Measurements from ENCODE around the gene GPR68.
A peak's percentile ranks its signal among the peaks of the same experiment; 100 is the strongest.

GPR68 gene

DNA sequence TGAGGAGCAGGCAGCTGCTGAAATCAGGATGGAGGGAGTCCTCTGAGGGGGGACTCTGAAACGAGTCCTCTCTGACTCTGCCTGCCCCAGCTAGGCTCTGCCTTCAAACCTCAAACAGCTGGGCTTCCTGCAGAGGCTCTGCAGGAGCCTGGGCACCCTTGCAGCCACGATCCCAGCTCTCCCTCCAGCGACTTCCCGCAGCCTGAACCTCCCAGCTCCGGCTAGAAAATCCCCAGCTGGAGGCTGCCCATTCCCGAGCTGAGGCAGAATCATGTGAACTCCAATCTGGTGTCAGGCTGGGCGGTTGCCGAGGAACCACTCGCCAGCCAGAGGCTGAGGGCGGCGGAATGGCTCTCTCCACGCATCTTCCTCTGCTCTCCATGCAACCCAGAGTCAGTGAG, at the start of gene GPR68:
Gene GPR68 (minus strand): TSS at position 204 of the 401 bp plus-strand sequence. CDS start 9,654 bp downstream, outside the sequence.
- H3K4me3 ChIP-seq (ENCODE audit: control insufficient read depth, low read depth, low read length), result peak within 1 kb of the TSS; percentile 6
- no peak for TF ChIP-seq CTCF (conservative IDR thresholded peaks at IDR 0.05; ENCODE audit: control insufficient read depth, insufficient read depth, low read depth, low read length)
- peak; percentile 66 for DNase-seq (ENCODE audit: low read depth)

- peak; percentile 18 for DNase-seq (ENCODE audit: low read depth)
- TF ChIP-seq CTCF (conservative IDR thresholded peaks at IDR 0.05; ENCODE audit: control insufficient read depth, insufficient read depth, low read depth, low read length), result no peak
- no peak overlapping the region for H3K4me3 ChIP-seq (ENCODE audit: control insufficient read depth, low read depth, low read length)
These were observed 49.6 kb upstream of the GPR68 start for GRCh38 chr14:91294153-91294552.

DNA sequence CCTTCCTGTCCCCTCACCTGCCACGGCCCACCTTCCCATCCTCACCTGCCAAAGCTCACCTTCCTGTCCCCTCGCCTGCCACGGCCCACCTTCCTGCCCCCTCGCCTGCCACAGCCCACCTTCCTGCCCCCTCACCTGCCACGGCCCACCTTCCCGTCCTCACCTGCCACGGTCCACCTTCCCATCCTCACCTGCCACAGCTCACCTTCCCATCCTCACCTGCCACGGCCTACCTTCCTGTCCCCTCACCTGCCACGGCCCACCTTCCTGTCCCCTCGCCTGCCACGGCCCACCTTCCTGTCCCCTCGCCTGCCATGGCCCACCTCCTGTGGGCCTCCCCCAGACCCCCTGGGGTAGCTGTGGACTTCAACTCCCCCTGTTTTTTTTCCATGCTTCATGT, 48.8 kb upstream of the GPR68 start:
- no peak for DNase-seq (ENCODE audit: low read depth)
- no peak for TF ChIP-seq CTCF (conservative IDR thresholded peaks at IDR 0.05; ENCODE audit: control insufficient read depth, insufficient read depth, low read depth, low read length)
- H3K4me3 ChIP-seq (ENCODE audit: control insufficient read depth, low read depth, low read length), result no peak overlapping the region

GRCh38 chr14:91292491-91292890, 48.0 kb upstream of the GPR68 start:
- H3K4me3 ChIP-seq (ENCODE audit: control insufficient read depth, low read depth, low read length), result no peak overlapping the region
- no peak for TF ChIP-seq CTCF (conservative IDR thresholded peaks at IDR 0.05; ENCODE audit: control insufficient read depth, insufficient read depth, low read depth, low read length)
- no peak for DNase-seq (ENCODE audit: low read depth)

DNA sequence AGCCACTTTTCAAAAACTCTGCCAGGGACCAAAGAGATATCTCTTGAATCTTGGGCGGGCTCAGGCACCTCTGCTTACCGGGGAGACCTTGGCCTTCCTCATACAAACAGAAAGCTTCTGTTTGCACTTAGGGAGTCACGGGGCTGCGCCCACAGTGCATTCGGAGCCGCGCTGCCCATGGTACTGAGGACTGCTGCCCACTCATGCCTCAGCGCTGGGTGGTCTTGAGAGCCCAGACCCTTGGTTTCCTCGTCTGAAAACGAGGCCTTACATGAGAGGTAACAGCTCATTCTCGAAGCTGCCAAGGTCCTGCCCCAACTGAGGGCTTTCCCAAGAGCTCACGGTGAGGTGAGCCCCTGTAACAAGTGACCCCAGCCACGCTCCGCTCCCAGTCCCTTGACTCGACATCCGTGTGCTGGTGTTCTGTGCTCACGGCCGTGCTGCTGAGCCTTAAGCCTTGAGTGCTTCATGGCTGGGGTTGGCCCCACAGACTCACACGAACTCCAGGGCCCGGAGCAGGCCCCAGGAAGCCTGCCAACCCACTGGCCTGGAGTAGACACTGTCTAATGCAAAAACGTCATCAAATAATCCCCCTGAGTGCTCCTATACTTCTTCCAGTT, 47.4 kb upstream of the GPR68 start:
- no peak overlapping the region for H3K4me3 ChIP-seq (ENCODE audit: control insufficient read depth, low read depth, low read length)
- no peak for DNase-seq (ENCODE audit: low read depth)
- no peak for TF ChIP-seq CTCF (conservative IDR thresholded peaks at IDR 0.05; ENCODE audit: control insufficient read depth, insufficient read depth, low read depth, low read length)

GRCh38 chr14:91290986-91291385, 46.5 kb upstream of the GPR68 start:
- no peak for TF ChIP-seq CTCF (conservative IDR thresholded peaks at IDR 0.05; ENCODE audit: control insufficient read depth, insufficient read depth, low read depth, low read length)
- H3K4me3 ChIP-seq (ENCODE audit: control insufficient read depth, low read depth, low read length), result no peak overlapping the region
- DNase-seq (ENCODE audit: low read depth), result no peak

- H3K4me3 ChIP-seq (ENCODE audit: control insufficient read depth, low read depth, low read length), result no peak overlapping the region
- no peak for DNase-seq (ENCODE audit: low read depth)
- TF ChIP-seq CTCF (conservative IDR thresholded peaks at IDR 0.05; ENCODE audit: control insufficient read depth, insufficient read depth, low read depth, low read length), result no peak
These were observed 45.0 kb upstream of the GPR68 start for GRCh38 chr14:91289464-91289863.
